AG10803 (cell line): Measurements from ENCODE around the gene KL.

Source experiments
- DNase-seq: peaks from one replicate; pipeline ENCODE4 v3.0.0; 2010; ENCODE audit warnings: low read depth
- H3K4me3 ChIP-seq: 2 replicates; pipeline ENCODE4 v1.5.1; 2011; ENCODE audit warnings: mild to moderate bottlenecking, low read length, control low read depth
- TF ChIP-seq, protein P1 (sequence below): conservative IDR thresholded peaks from 2 replicates; pipeline ENCODE4 v1.5.1; 2011; ENCODE audit warnings: mild to moderate bottlenecking, low read length, control low read depth, inconsistent platforms

The KL gene

DNA sequence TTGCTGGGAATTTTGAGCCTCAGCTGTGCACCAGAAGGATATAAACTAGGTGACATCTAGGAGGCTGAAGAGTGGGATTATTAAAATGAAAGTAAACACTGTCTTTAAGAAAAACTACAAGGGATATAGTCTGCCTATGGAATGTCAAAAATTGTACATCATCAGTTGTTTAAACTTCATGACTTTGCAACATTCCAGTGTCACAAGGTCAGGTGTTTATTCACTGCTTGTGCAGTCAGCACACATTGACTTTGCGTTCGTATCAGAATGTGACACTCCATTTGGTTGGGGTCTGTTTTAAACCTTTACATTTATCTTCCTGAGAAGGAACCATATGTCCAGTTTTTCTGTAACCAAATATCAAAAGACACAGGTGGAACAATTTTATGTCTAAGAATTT lies 85.6 kb downstream of the KL start:
- TF ChIP-seq, protein P1, sequence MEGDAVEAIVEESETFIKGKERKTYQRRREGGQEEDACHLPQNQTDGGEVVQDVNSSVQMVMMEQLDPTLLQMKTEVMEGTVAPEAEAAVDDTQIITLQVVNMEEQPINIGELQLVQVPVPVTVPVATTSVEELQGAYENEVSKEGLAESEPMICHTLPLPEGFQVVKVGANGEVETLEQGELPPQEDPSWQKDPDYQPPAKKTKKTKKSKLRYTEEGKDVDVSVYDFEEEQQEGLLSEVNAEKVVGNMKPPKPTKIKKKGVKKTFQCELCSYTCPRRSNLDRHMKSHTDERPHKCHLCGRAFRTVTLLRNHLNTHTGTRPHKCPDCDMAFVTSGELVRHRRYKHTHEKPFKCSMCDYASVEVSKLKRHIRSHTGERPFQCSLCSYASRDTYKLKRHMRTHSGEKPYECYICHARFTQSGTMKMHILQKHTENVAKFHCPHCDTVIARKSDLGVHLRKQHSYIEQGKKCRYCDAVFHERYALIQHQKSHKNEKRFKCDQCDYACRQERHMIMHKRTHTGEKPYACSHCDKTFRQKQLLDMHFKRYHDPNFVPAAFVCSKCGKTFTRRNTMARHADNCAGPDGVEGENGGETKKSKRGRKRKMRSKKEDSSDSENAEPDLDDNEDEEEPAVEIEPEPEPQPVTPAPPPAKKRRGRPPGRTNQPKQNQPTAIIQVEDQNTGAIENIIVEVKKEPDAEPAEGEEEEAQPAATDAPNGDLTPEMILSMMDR: no peak
- H3K4me3 ChIP-seq: no peak overlapping the region
- no peak for DNase-seq

DNA sequence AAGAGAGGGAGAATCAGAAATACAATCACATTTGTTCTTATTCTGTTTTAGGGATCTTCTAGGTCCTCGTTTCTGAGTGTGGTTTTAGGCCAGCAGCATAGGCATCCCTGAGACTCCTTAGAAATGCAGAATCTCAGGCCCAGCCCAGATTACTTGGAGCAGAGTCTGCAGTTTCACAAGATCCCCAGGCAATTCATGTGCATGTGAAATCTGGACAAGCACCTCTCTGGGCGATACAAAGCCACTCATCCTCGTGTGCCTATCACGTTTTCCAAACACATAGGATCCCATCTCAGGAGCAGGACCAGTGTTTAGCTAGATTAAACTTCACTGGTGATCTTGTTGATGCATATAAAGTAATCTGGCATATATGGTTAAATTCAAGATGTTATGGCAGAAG lies 87.2 kb downstream of the KL start:
- H3K4me3 ChIP-seq: no peak overlapping the region
- DNase-seq: no peak
- TF ChIP-seq, protein P1: no peak

DNA sequence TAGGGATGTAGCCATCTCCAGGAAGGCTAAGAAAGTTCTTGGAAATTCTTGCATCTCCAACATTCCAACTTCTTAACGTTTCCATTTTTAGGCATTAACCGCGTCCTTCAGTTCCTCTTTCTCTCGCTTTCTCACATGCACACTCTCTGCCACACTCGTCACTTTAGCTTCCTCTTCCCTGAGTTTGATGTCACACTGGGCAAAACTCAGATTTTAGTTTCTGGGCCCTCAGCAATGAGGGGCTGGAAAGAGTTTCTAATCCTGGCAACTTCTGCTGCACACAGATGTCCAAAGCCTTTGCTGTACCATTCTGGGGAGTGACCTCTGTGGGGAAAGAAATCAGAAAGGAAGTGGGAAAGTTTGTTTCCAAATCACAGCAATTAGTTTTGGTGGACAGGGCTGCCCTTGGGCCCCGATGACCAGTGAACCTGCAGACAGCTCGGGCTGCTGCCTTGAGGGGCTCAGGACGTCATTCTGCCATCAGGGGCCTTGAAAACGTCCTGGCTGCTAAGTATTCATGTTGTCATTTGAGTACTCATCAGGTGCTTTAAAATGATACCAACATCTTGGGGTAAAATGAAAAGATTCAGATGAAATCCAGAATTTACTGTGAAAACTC lies 89.3 kb downstream of the KL start:
- TF ChIP-seq, protein P1: no peak
- DNase-seq: no peak
- H3K4me3 ChIP-seq: no peak overlapping the region

DNA sequence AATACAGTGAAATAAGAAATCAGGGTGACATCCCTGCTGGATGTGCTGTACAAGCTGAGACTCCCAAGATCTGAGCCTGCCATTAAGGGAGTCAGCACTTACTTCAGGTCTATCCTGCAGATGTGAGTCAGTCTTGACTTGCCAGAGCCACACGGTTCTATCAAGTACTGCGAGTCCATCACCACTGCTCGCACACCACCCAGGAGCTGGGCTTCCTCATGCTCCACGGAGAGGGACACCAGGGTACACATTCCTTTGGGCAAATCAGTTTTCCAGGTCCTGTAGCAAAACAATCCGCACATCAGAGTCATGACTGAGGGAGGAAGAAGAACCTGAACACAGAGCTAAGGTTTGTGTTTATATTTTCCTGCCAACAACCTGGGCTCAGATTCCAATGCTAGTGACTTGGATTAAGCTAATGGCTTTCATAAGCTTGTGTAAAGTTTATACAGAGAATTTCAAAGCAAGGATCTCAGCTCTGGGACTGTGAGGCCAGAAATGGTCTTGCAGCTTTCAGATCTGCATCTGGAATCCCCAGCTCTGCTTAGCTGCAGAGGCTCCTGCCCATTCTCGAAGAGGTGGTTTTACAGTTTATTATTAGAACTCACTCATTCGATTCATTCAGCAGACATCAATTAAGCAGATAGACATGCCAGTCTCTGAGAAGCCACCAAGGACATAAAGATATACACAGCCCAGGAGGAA lies 90.6 kb downstream of the KL start:
- DNase-seq: no peak
- TF ChIP-seq, protein P1: no peak
- no peak overlapping the region for H3K4me3 ChIP-seq

DNA sequence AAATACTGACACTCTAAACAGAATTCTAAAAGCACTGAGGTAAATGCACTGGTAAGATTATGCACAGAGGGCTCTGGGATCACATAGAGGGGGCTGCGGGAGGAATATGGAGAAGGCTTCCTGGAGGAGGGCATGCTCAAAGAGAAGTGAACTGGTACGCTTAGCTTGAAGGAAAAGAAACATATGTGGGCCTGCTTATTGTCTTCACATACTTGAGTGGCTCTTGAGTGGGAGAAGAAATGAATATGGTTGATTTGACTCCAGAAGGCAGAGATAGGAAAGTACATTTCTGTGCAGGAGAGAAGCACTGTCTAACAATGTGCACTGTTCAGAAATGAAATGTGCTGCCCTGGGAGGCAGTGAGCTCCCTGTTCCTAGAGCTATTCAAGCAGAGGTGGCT lies 91.1 kb downstream of the KL start:
- no peak for DNase-seq
- TF ChIP-seq, protein P1: no peak
- H3K4me3 ChIP-seq: no peak overlapping the region

DNA sequence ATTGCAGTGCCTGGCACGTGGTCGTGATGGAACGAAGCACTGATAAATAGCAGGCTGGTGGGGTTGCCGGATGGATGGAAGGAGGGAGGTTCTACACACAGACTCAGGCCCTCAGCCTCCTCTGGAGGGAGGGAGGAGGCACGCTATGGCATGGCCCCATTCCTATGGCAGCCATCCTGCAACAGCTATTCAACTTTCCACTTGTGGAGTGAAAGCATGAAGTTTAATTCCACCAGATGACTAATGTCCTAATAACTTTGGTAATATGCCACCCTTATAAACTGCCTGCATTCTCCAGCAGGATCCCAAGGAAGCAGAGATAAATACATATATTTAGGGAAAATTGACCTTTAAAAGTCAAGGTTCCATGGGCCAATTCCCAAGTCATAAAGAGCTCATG lies 92.4 kb downstream of the KL start:
- TF ChIP-seq, protein P1: no peak
- peak; percentile 90 for DNase-seq
- no peak overlapping the region for H3K4me3 ChIP-seq

DNA sequence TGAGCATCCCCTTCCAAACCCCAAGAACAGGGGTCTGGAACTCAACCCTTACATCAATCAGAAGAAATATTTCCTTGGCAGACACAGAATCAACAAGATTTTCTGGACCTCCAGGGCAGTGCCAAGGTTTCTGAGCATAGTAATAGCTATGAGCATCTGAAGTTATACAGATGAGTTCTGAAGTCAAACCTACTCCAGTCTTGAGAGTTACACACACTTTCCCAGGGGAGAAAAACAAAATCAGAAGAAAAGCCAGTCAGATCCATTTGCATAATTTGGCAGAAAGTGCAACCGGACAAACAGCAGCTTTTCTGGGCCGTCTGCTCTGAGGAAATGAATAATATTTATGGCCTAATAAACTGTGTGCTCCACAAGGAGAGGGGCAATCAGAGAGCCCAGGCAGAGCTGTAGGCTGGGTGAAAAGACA lies 93.1 kb downstream of the KL start:
- H3K4me3 ChIP-seq: no peak overlapping the region
- peak; percentile 74 for DNase-seq
- TF ChIP-seq, protein P1: no peak
